Stomach smooth muscle (tissue), 2 donors: Measurements from ENCODE around the gene SERPINF2.
"Not testable (repeated sequence)": the region's sequence is repeated elsewhere in the genome, so short reads cannot be mapped to it uniquely, and the experiment has no call there.

Source experiments
- H3K27ac ChIP-seq: one replicate; pipeline ENCODE4 v1.7.0; 2013; ENCODE audit warnings: mild to moderate bottlenecking, low read length, inconsistent platforms
- H3K27me3 ChIP-seq, 2 donors: one replicate each; pipeline ENCODE4 v1.7.0; 2013; ENCODE audit warnings: low read length in 2 of 2; ENCODE audit not compliant: insufficient read depth in 2 of 2, control insufficient read depth in 1 of 2
- H3K36me3 ChIP-seq, 2 donors: one replicate each; pipeline ENCODE4 v1.7.0; 2013; ENCODE audit warnings: low read length in 2 of 2; ENCODE audit not compliant: control insufficient read depth in 2 of 2, insufficient read depth in 2 of 2
- H3K4me1 ChIP-seq: one replicate; pipeline ENCODE4 v1.7.0; 2013; ENCODE audit warnings: low read length; ENCODE audit not compliant: control insufficient read depth, insufficient read depth
- H3K4me3 ChIP-seq, 2 donors: one replicate each; pipeline ENCODE4 v1.7.0; 2013; ENCODE audit warnings: low read length in 2 of 2
- H3K9ac ChIP-seq, 2 donors: one replicate each; pipeline ENCODE4 v1.7.0; 2013; ENCODE audit warnings: low read length in 2 of 2, mild to moderate bottlenecking in 1 of 2
- H3K9me3 ChIP-seq, 2 donors: one replicate each; pipeline ENCODE4 v1.7.0; 2013; ENCODE audit warnings: low read length in 2 of 2; ENCODE audit not compliant: control insufficient read depth in 2 of 2
- donor health status: healthy.
- donor health status: Pancreatic carcinoma.

SERPINF2 gene

GRCh38 chr17:1716076-1716911 lies 26.4 kb upstream of the SERPINF2 start:
- H3K27ac ChIP-seq = peak overlapping the region; percentile 99
- H3K4me1 ChIP-seq = peaks cover 55% of the 10 kb centered on the region
- peak overlapping the region; percentile 93 to 97 for H3K9ac ChIP-seq
- H3K9me3 ChIP-seq = no peaks in the 10 kb centered on the region
- peaks cover 20 to 24% of the 10 kb centered on the region in 2 donors for H3K36me3 ChIP-seq
- peak overlapping the region; percentile 84 to 98 for H3K4me3 ChIP-seq
- no peaks in the 10 kb centered on the region for H3K27me3 ChIP-seq

- Histone ChIP-seq H3K36me3 (peaks cover 15 to 18% of the 10 kb centered on the region in 2 donors), H3K27ac (peak overlapping the region; percentile 99), H3K9ac (peak overlapping the region; percentile 93 to 97), H3K27me3 (no peaks in the 10 kb centered on the region), H3K4me3 (peak overlapping the region; percentile 84 to 86), H3K4me1 (peaks cover 55% of the 10 kb centered on the region), H3K9me3 (no peaks in the 10 kb centered on the region)
Measured at GRCh38 chr17:1716912-1717695, 25.6 kb upstream of the SERPINF2 start.

- Histone ChIP-seq H3K9ac (no peak overlapping the region), H3K4me1 (peaks cover 44% of the 10 kb centered on the region)
Measured at GRCh38 chr17:1718362-1719165, 24.1 kb upstream of the SERPINF2 start.

GRCh38 chr17:1720856-1721386 lies 21.8 kb upstream of the SERPINF2 start:
- Histone ChIP-seq H3K27me3 (no peaks in the 10 kb centered on the region), H3K4me3 (peak overlapping the region in 1 of 2 donors; percentile 49), H3K36me3 (no peaks in the 10 kb centered on the region), H3K9ac (no peak overlapping the region), H3K27ac (no peak overlapping the region), H3K9me3 (no peaks in the 10 kb centered on the region), H3K4me1 (peaks cover 44% of the 10 kb centered on the region)

More at GRCh38 chr17:1718362-1719165, 24.1 kb upstream of the SERPINF2 start:
- Histone ChIP-seq H3K27me3 (no peaks in the 10 kb centered on the region), H3K27ac (peak overlapping the region; percentile 99), H3K36me3 (peaks cover 1 to 3% of the 10 kb centered on the region in 2 donors), H3K9me3 (no peaks in the 10 kb centered on the region), H3K4me3 (no peak overlapping the region)

GRCh38 chr17:1722022-1722421 lies 20.6 kb upstream of the SERPINF2 start:
- H3K36me3 ChIP-seq, H3K27ac ChIP-seq, H3K4me3 ChIP-seq, H3K9ac ChIP-seq, H3K9me3 ChIP-seq, H3K27me3 ChIP-seq: not testable (repeated sequence)
- peaks cover 53% of the 10 kb centered on the region for H3K4me1 ChIP-seq

- peaks cover 35% of the 10 kb centered on the region for H3K4me1 ChIP-seq
- peak within 1 kb of the TSS; percentile 63 to 75 for H3K4me3 ChIP-seq
- H3K36me3 ChIP-seq = peaks cover 0 to 5% of the 10 kb centered on the region in 2 donors
- H3K27me3 ChIP-seq = no peaks in the 10 kb centered on the region
- H3K9ac ChIP-seq = peak within 1 kb of the TSS; percentile 64
- peak within 1 kb of the TSS; percentile 80 for H3K27ac ChIP-seq
- no peaks in the 10 kb centered on the region for H3K9me3 ChIP-seq
Measured at GRCh38 chr17:1724351-1724868, 18.3 kb upstream of the SERPINF2 start, which contains the start of gene WDR81. Gene WDR81, plus strand, starts transcription at chr17:1724704. Its CDS starts 256 bp downstream, at chr17:1724960.

GRCh38 chr17:1724869-1725641 lies 17.6 kb upstream of the SERPINF2 start:
- Histone ChIP-seq H3K36me3 (peaks cover 0 to 5% of the 10 kb centered on the region in 2 donors), H3K27ac (peak overlapping the region; percentile 80), H3K4me1 (peaks cover 38% of the 10 kb centered on the region), H3K9me3 (no peaks in the 10 kb centered on the region), H3K27me3 (no peaks in the 10 kb centered on the region), H3K9ac (peak overlapping the region; percentile 36 to 51), H3K4me3 (peak overlapping the region; percentile 63 to 75)

GRCh38 chr17:1725642-1726511 lies 16.8 kb upstream of the SERPINF2 start:
- Histone ChIP-seq H3K27ac (no peak overlapping the region), H3K4me1 (peaks cover 40% of the 10 kb centered on the region), H3K36me3 (peaks cover 0 to 5% of the 10 kb centered on the region in 2 donors), H3K9me3 (no peaks in the 10 kb centered on the region), H3K4me3 (peak overlapping the region in 1 of 2 donors; percentile 75), H3K9ac (no peak overlapping the region), H3K27me3 (no peaks in the 10 kb centered on the region)
